Measurements from ENCODE around the gene ACTL7B. TPM values are rescaled to one million over a fixed set of nuclear protein-coding genes. Genes with fewer than 3 reads are reported as not detected.
"Not testable (repeated sequence)": the region's sequence is repeated elsewhere in the genome, so short reads cannot be mapped to it uniquely, and the experiment has no call there.

Gene ACTL7B
- total RNA-seq, 1 experiment from 2014 or later = not detected

GRCh38 chr9:108842610-108843295 lies 13.0 kb downstream of the ACTL7B start:
- H3K27me3 Mint-ChIP-seq (ENCODE audit: insufficient read depth, unreplicated experiment) = no peaks in the 10 kb centered on the region
- CTCF ChIA-PET = interaction anchor here (0.6 to 1.2 kb wide), 2 partner anchors 26 to 1360 kb away, joined by 3 read pairs; no protein-coding TSS in a partner anchor
- no peaks in the 10 kb centered on the region for H3K9me3 Mint-ChIP-seq (ENCODE audit: unreplicated experiment)
- intact Hi-C loops (cut with micrococcal nuclease) = no loop called here
- no TSS peak for BruUV-seq (replicated peaks)
- H3K4me1 Mint-ChIP-seq (ENCODE audit: insufficient read depth, unreplicated experiment) = peaks cover 1% of the 10 kb centered on the region
- DNase-seq (ENCODE audit: unreplicated experiment) = no peak
- POLR2A ChIA-PET = interaction anchor here (0.7 kb wide), 1 partner anchor 518 kb away, joined by 4 read pairs; no protein-coding TSS in a partner anchor
- no peak overlapping the region for H3K27ac Mint-ChIP-seq (ENCODE audit: low read depth, unreplicated experiment)
- H3K4me3 Mint-ChIP-seq (ENCODE audit: unreplicated experiment) = no peak overlapping the region
- H3K36me3 Mint-ChIP-seq (ENCODE audit: insufficient read depth, unreplicated experiment) = no peaks in the 10 kb centered on the region
- no peak for TF ChIP-seq CTCF (IDR thresholded peaks at IDR 0.05; ENCODE audit: unreplicated experiment)

- POLR2A ChIA-PET; H3K4me3 Mint-ChIP-seq (ENCODE audit: unreplicated experiment); H3K9me3 Mint-ChIP-seq (ENCODE audit: unreplicated experiment); BruUV-seq (replicated peaks); H3K27ac Mint-ChIP-seq (ENCODE audit: low read depth, unreplicated experiment); intact Hi-C loops (cut with micrococcal nuclease); DNase-seq (ENCODE audit: unreplicated experiment); H3K27me3 Mint-ChIP-seq (ENCODE audit: insufficient read depth, unreplicated experiment); H3K36me3 Mint-ChIP-seq (ENCODE audit: insufficient read depth, unreplicated experiment): not testable (repeated sequence)
- H3K4me1 Mint-ChIP-seq (ENCODE audit: insufficient read depth, unreplicated experiment) = peaks cover 29% of the 10 kb centered on the region
- CTCF ChIA-PET = interaction anchor here (0.5 to 0.6 kb wide), 2 partner anchors 389 to 939 kb away, joined by 3 to 4 read pairs; no protein-coding TSS in a partner anchor
Observed at GRCh38 chr9:108839561-108839960, 16.2 kb downstream of the ACTL7B start.

GRCh38 chr9:108838017-108838416 lies 17.8 kb downstream of the ACTL7B start:
- peak overlapping the region; percentile 54 for H3K27ac Mint-ChIP-seq (ENCODE audit: low read depth, unreplicated experiment)
- CTCF ChIA-PET = interaction anchor here (1.1 kb wide), 1 partner anchor 77 kb away, joined by 3 read pairs; no protein-coding TSS in a partner anchor
- POLR2A ChIA-PET = interaction anchor here (0.6 kb wide), 1 partner anchor 1432 kb away, joined by 3 read pairs; no protein-coding TSS in a partner anchor
- peak; percentile 83 for DNase-seq (ENCODE audit: unreplicated experiment)
- H3K27me3 Mint-ChIP-seq (ENCODE audit: insufficient read depth, unreplicated experiment) = no peaks in the 10 kb centered on the region
- intact Hi-C loops (cut with micrococcal nuclease) = no loop called here
- H3K4me1 Mint-ChIP-seq (ENCODE audit: insufficient read depth, unreplicated experiment) = peaks cover 29% of the 10 kb centered on the region
- BruUV-seq (replicated peaks) = TSS peak; percentile 67
- no peaks in the 10 kb centered on the region for H3K36me3 Mint-ChIP-seq (ENCODE audit: insufficient read depth, unreplicated experiment)
- H3K9me3 Mint-ChIP-seq (ENCODE audit: unreplicated experiment) = no peaks in the 10 kb centered on the region
- H3K4me3 Mint-ChIP-seq (ENCODE audit: unreplicated experiment) = no peak overlapping the region
- no peak for TF ChIP-seq CTCF (IDR thresholded peaks at IDR 0.05; ENCODE audit: unreplicated experiment)

DNA sequence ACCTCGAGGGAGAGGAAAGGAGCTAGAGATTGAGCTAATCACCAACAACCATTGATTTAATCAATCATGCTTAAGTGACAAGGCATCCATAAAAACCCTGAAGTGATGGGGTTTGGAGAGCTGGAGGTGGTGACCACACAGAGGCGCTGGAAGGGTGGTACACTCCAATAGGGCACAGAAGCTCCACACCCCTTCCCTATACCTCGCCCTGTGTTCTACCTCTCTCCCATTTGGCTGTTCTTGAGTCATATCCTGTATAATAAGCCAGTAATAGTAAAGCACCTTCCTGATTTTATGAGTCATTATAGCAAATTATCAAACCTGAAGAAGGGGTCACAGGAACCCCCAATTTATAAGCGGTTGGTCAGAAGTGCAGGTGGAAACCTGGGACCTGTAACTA lies 18.3 kb downstream of the ACTL7B start:
- H3K4me3 Mint-ChIP-seq (ENCODE audit: unreplicated experiment) = no peak overlapping the region
- TSS peak; percentile 92 for BruUV-seq (replicated peaks)
- H3K27ac Mint-ChIP-seq (ENCODE audit: low read depth, unreplicated experiment) = peak overlapping the region; percentile 54
- intact Hi-C loops (cut with micrococcal nuclease) = no loop called here
- no peaks in the 10 kb centered on the region for H3K27me3 Mint-ChIP-seq (ENCODE audit: insufficient read depth, unreplicated experiment)
- CTCF ChIA-PET = interaction anchor here (0.8 to 2.2 kb wide), 3 partner anchors 13 to 76 kb away, joined by 3 to 15 read pairs (median 4); no protein-coding TSS in a partner anchor
- H3K36me3 Mint-ChIP-seq (ENCODE audit: insufficient read depth, unreplicated experiment) = no peaks in the 10 kb centered on the region
- H3K4me1 Mint-ChIP-seq (ENCODE audit: insufficient read depth, unreplicated experiment) = peaks cover 29% of the 10 kb centered on the region
- TF ChIP-seq CTCF (IDR thresholded peaks at IDR 0.05; ENCODE audit: unreplicated experiment) = no peak
- POLR2A ChIA-PET = interaction anchor here (0.6 to 3.0 kb wide), 7 partner anchors 13 to 1431 kb away, joined by 3 to 15 read pairs (median 4); partner anchors contain the start of genes ABITRAM and ELP1
- H3K9me3 Mint-ChIP-seq (ENCODE audit: unreplicated experiment) = no peaks in the 10 kb centered on the region
- peak; percentile 80 for DNase-seq (ENCODE audit: unreplicated experiment)
